ENCODE data around the gene KNSTRN. TPM values are rescaled to one million over a fixed set of nuclear protein-coding genes. Genes with fewer than 3 reads are reported as not detected.

KNSTRN gene
- total and polyA plus RNA-seq, 2 donors (not counting 1 experiment from before 2014, with no cell fraction given) = 22.5 to 30.9 TPM

- Histone ChIP-seq H3K9ac (ENCODE audit: insufficient read depth, low read length) (no peak overlapping the region), H3K27ac (ENCODE audit: insufficient read depth, low read length) (no peak overlapping the region), H3K79me2 (ENCODE audit: control insufficient read depth, insufficient read depth, low read length) (no peaks in the 10 kb centered on the region), H3K4me1 (ENCODE audit: control insufficient read depth, extremely low read depth, insufficient read depth, low read length) (peaks cover 3% of the 10 kb centered on the region), H3K27me3 (ENCODE audit: control insufficient read depth, insufficient read depth, low read length) (peaks cover 11% of the 10 kb centered on the region), H3K9me3 (ENCODE audit: control insufficient read depth, insufficient read depth, low read depth, low read length) (no peaks in the 10 kb centered on the region), H4K20me1 (ENCODE audit: control insufficient read depth, extremely low read depth, insufficient read depth, low read length) (no peaks in the 10 kb centered on the region), H2AFZ (ENCODE audit: low read length) (no peak overlapping the region), H3K4me2 (ENCODE audit: extremely low read depth, insufficient read depth, low read length) (no peak overlapping the region), H3K4me3 (replicated peaks in 1 of 4; ENCODE audit: control extremely low read depth in 1 of 4, insufficient read depth in 1 of 4, low read depth in 3 of 4, low read length in 4 of 4) (no peak overlapping the region), H3K36me3 (ENCODE audit: control insufficient read depth, insufficient read depth, low read length) (no peaks in the 10 kb centered on the region)
- TF ChIP-seq EZH2 (IDR thresholded peaks at IDR 0.05; ENCODE audit: low read length, missing control alignments) = no peak
- no peak for TF ChIP-seq CTCF (conservative IDR thresholded peaks at IDR 0.05 in 1 of 2, IDR thresholded peaks at IDR 0.05 in 1 of 2; ENCODE audit: low read depth in 1 of 2, low read length in 2 of 2)
- no peak for DNase-seq (ENCODE audit: low read depth in 2 of 2)
Observed at GRCh38 chr15:40349163-40349562, 33.4 kb upstream of the KNSTRN start.

- no peaks in the 10 kb centered on the region for H3K79me2 ChIP-seq (ENCODE audit: control insufficient read depth, insufficient read depth, low read length)
- H3K27me3 ChIP-seq (ENCODE audit: control insufficient read depth, insufficient read depth, low read length) = peaks cover 19% of the 10 kb centered on the region
- no peaks in the 10 kb centered on the region for H4K20me1 ChIP-seq (ENCODE audit: control insufficient read depth, extremely low read depth, insufficient read depth, low read length)
- no peaks in the 10 kb centered on the region for H3K9me3 ChIP-seq (ENCODE audit: control insufficient read depth, insufficient read depth, low read depth, low read length)
- no peak overlapping the region for H3K4me2 ChIP-seq (ENCODE audit: extremely low read depth, insufficient read depth, low read length)
- no peak overlapping the region for H3K27ac ChIP-seq (ENCODE audit: insufficient read depth, low read length)
- H3K36me3 ChIP-seq (ENCODE audit: control insufficient read depth, insufficient read depth, low read length) = no peaks in the 10 kb centered on the region
- H3K9ac ChIP-seq (ENCODE audit: insufficient read depth, low read length) = no peak overlapping the region
- no peak overlapping the region for H2AFZ ChIP-seq (ENCODE audit: low read length)
- no peaks in the 10 kb centered on the region for H3K4me1 ChIP-seq (ENCODE audit: control insufficient read depth, extremely low read depth, insufficient read depth, low read length)
- no peak for DNase-seq (ENCODE audit: low read depth in 2 of 2)
- H3K4me3 ChIP-seq (replicated peaks in 1 of 4; ENCODE audit: control extremely low read depth in 1 of 4, insufficient read depth in 1 of 4, low read depth in 3 of 4, low read length in 4 of 4) = no peak overlapping the region
- TF ChIP-seq EZH2 (IDR thresholded peaks at IDR 0.05; ENCODE audit: low read length, missing control alignments) (no peak), CTCF (conservative IDR thresholded peaks at IDR 0.05 in 1 of 2, IDR thresholded peaks at IDR 0.05 in 1 of 2; ENCODE audit: low read depth in 1 of 2, low read length in 2 of 2) (no peak)
Observed at GRCh38 chr15:40352281-40352901, 30.1 kb upstream of the KNSTRN start.

GRCh38 chr15:40353697-40354096 is 28.8 kb upstream of the KNSTRN start:
- Histone ChIP-seq H3K4me3 (replicated peaks in 1 of 4; ENCODE audit: control extremely low read depth in 1 of 4, insufficient read depth in 1 of 4, low read depth in 3 of 4, low read length in 4 of 4) (no peak overlapping the region), H2AFZ (ENCODE audit: low read length) (no peak overlapping the region), H3K9me3 (ENCODE audit: control insufficient read depth, insufficient read depth, low read depth, low read length) (no peaks in the 10 kb centered on the region), H3K79me2 (ENCODE audit: control insufficient read depth, insufficient read depth, low read length) (no peaks in the 10 kb centered on the region), H3K9ac (ENCODE audit: insufficient read depth, low read length) (no peak overlapping the region), H4K20me1 (ENCODE audit: control insufficient read depth, extremely low read depth, insufficient read depth, low read length) (no peaks in the 10 kb centered on the region), H3K36me3 (ENCODE audit: control insufficient read depth, insufficient read depth, low read length) (no peaks in the 10 kb centered on the region), H3K27me3 (ENCODE audit: control insufficient read depth, insufficient read depth, low read length) (peaks cover 20% of the 10 kb centered on the region), H3K4me1 (ENCODE audit: control insufficient read depth, extremely low read depth, insufficient read depth, low read length) (peaks cover 3% of the 10 kb centered on the region), H3K27ac (ENCODE audit: insufficient read depth, low read length) (no peak overlapping the region), H3K4me2 (ENCODE audit: extremely low read depth, insufficient read depth, low read length) (no peak overlapping the region)
- no peak for DNase-seq (ENCODE audit: low read depth in 2 of 2)
- TF ChIP-seq CTCF (conservative IDR thresholded peaks at IDR 0.05 in 1 of 2, IDR thresholded peaks at IDR 0.05 in 1 of 2; ENCODE audit: low read depth in 1 of 2, low read length in 2 of 2) = no peak
- no peak for TF ChIP-seq EZH2 (IDR thresholded peaks at IDR 0.05; ENCODE audit: low read length, missing control alignments)
